Hepatocyte (in vitro differentiated cells): ENCODE data around the gene LTN1. TPM values are rescaled to one million over a fixed set of nuclear protein-coding genes. Genes with fewer than 3 reads are reported as not detected.

ENCODE experiments used
- DNase-seq: peaks from one replicate; pipeline ENCODE4 v3.0.0-alpha.2; 2016; ENCODE audit warnings: low spot score
- H2AFZ ChIP-seq: fragments of 200-600 bp; sonication (generic); 2 replicates; pipeline ENCODE4 v1.6.0; 2016; ENCODE audit warnings: antibody characterized with exemption, mild to moderate bottlenecking
- H3K27ac ChIP-seq: fragments of 200-600 bp; sonication (generic); 2 replicates; pipeline ENCODE4 v1.5.1; 2016; ENCODE audit warnings: mild to moderate bottlenecking
- H3K27me3 ChIP-seq: fragments of 200-600 bp; sonication (generic); 2 replicates; pipeline ENCODE4 v1.6.1; 2016
- H3K36me3 ChIP-seq: fragments of 200-600 bp; sonication (generic); replicated peaks from 2 replicates; pipeline ENCODE4 v1.5.1; 2016; ENCODE audit warnings: low read depth; ENCODE audit not compliant: insufficient read depth
- H3K4me1 ChIP-seq: fragments of 200-600 bp; sonication (generic); 2 replicates; pipeline ENCODE4 v1.5.1; 2016; ENCODE audit warnings: mild to moderate bottlenecking, moderate library complexity; ENCODE audit not compliant: insufficient read depth
- H3K4me2 ChIP-seq: fragments of 200-600 bp; sonication (generic); 2 replicates; pipeline ENCODE4 v1.6.0; 2016
- H3K4me3 ChIP-seq: fragments of 200-600 bp; sonication (generic); 2 replicates; pipeline ENCODE4 v1.5.1; 2016; ENCODE audit warnings: mild to moderate bottlenecking
- H3K79me2 ChIP-seq: fragments of 200-600 bp; sonication (generic); 2 replicates; pipeline ENCODE4 v1.6.0; 2017; ENCODE audit warnings: mild to moderate bottlenecking
- H3K9me2 ChIP-seq: fragments of 200-600 bp; sonication (generic); replicated peaks from 2 replicates; pipeline ENCODE4 v1.6.0; 2017; ENCODE audit warnings: mild to moderate bottlenecking; ENCODE audit not compliant: insufficient read depth
- H3K9me3 ChIP-seq: fragments of 200-600 bp; sonication (generic); 2 replicates; pipeline ENCODE4 v1.5.1; 2016; ENCODE audit warnings: low read depth, mild to moderate bottlenecking
- H4K20me1 ChIP-seq: fragments of 200-600 bp; sonication (generic); 2 replicates; pipeline ENCODE4 v1.6.0; 2016; ENCODE audit warnings: mild to moderate bottlenecking; ENCODE audit not compliant: insufficient read depth, poor library complexity, severe bottlenecking
- EZH2 ChIP-seq: fragments of 200-600 bp; sonication (generic); IDR thresholded peaks from 2 replicates; pipeline ENCODE4 v1.6.1; 2016; ENCODE audit warnings: antibody characterized with exemption, mild to moderate bottlenecking, borderline replicate concordance
- EZH2phosphoT487 ChIP-seq: fragments of 200-600 bp; sonication (generic); IDR thresholded peaks from one replicate; pipeline ENCODE4 v1.6.1; 2018; ENCODE audit warnings: antibody characterized with exemption, mild to moderate bottlenecking, low read depth, moderate library complexity; ENCODE audit not compliant: unreplicated experiment, severe bottlenecking
- WGBS: methylation state at CpG from one replicate; pipeline ENCODE4 v1.1.6; 2016; ENCODE audit warnings: low lambda C conversion rate; ENCODE audit errors: missing lambda C conversion rate; 5-methylcytosine and 5-hydroxymethylcytosine counted together
- polyA plus RNA-seq: library from polyadenylated mRNA; unstranded; fragments of >200 nt; fragmentation: Nextera tagmentation; extraction: Ambion mirVana; gene quantifications from 2 replicates; pipeline ENCODE4 v1.2.1, GENCODE V29; 2016
- total RNA-seq: library from RNA; depleted of rRNA; stranded (reverse); fragments of >200 nt; gene quantifications from 2 replicates; pipeline ENCODE4 v1.2.3, GENCODE V29; 2014
- TF ChIP-seq, protein P1 (sequence below): fragments of 200-600 bp; sonication (generic); IDR thresholded peaks from 2 replicates; pipeline ENCODE4 v1.5.1; 2016; ENCODE audit warnings: antibody characterized with exemption, mild to moderate bottlenecking; ENCODE audit not compliant: poor library complexity

Gene LTN1
- total and polyA plus RNA-seq, 2 experiments from 2014 or later = 9.7 to 35.8 TPM

DNA sequence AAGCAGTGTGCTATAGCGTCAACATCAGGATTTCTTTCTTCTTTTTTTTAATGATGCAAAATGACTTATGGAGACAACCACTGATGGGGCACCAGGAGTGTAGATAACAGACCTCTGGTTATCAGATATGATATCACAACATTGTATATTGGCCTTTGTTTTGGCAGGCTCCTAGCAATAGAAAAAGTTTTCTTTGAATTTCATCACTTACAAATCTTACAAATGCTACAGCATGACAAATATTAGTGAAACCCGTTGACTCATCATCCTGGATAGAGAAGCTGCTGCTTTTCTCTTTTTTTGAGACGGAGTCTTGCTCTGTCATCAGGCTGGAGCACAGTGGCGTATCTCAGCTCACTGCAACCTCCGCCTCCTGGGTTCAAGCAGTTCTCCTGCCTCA lies 92.9 kb downstream of the LTN1 start:
- no peaks in the 10 kb centered on the region for H3K36me3 ChIP-seq
- no peak overlapping the region for H3K27ac ChIP-seq
- TF ChIP-seq, protein P1, sequence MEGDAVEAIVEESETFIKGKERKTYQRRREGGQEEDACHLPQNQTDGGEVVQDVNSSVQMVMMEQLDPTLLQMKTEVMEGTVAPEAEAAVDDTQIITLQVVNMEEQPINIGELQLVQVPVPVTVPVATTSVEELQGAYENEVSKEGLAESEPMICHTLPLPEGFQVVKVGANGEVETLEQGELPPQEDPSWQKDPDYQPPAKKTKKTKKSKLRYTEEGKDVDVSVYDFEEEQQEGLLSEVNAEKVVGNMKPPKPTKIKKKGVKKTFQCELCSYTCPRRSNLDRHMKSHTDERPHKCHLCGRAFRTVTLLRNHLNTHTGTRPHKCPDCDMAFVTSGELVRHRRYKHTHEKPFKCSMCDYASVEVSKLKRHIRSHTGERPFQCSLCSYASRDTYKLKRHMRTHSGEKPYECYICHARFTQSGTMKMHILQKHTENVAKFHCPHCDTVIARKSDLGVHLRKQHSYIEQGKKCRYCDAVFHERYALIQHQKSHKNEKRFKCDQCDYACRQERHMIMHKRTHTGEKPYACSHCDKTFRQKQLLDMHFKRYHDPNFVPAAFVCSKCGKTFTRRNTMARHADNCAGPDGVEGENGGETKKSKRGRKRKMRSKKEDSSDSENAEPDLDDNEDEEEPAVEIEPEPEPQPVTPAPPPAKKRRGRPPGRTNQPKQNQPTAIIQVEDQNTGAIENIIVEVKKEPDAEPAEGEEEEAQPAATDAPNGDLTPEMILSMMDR = no peak
- TF ChIP-seq EZH2phosphoT487 = no peak
- no peak for TF ChIP-seq EZH2
- 79% methylated on average over 3 of the region's 5 CpGs for WGBS
- no peak for DNase-seq
- H3K9me3 ChIP-seq = no peaks in the 10 kb centered on the region
- no peaks in the 10 kb centered on the region for H3K79me2 ChIP-seq
- no peaks in the 10 kb centered on the region for H3K9me2 ChIP-seq
- H3K4me1 ChIP-seq = peaks cover 4% of the 10 kb centered on the region
- H3K4me2 ChIP-seq = no peak overlapping the region
- H3K27me3 ChIP-seq = no peaks in the 10 kb centered on the region
- no peak overlapping the region for H2AFZ ChIP-seq
- no peaks in the 10 kb centered on the region for H4K20me1 ChIP-seq
- H3K4me3 ChIP-seq = no peak overlapping the region

DNA sequence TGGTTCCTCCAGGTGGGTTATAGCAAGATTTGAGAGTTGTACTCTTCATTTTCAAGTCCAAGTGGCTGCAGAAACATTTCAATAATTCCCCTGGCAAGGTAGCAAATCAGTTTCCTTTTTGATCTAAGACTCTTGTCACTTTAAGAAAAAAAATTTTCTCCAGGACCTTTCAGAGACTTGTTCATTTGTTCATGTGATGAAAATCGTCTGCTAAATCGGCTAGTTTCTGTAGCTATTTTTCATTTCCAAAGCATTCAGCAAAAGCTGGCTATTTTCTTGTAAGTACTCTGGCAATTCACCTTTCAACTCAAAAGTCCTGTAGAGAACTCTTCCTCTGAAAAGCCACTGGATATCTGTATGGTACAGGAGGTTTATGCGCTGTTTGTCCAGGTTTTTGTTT lies 93.5 kb downstream of the LTN1 start:
- no peak for TF ChIP-seq EZH2phosphoT487
- no peak for TF ChIP-seq EZH2
- Histone ChIP-seq H4K20me1 (no peaks in the 10 kb centered on the region), H3K79me2 (no peaks in the 10 kb centered on the region), H3K9me2 (no peaks in the 10 kb centered on the region), H3K27ac (no peak overlapping the region), H3K9me3 (no peaks in the 10 kb centered on the region), H3K36me3 (no peaks in the 10 kb centered on the region), H3K4me2 (no peak overlapping the region), H3K4me3 (no peak overlapping the region), H3K4me1 (peaks cover 4% of the 10 kb centered on the region), H2AFZ (no peak overlapping the region), H3K27me3 (no peaks in the 10 kb centered on the region)
- WGBS = 74% methylated on average over 3 of the region's 3 CpGs
- DNase-seq = no peak

DNA sequence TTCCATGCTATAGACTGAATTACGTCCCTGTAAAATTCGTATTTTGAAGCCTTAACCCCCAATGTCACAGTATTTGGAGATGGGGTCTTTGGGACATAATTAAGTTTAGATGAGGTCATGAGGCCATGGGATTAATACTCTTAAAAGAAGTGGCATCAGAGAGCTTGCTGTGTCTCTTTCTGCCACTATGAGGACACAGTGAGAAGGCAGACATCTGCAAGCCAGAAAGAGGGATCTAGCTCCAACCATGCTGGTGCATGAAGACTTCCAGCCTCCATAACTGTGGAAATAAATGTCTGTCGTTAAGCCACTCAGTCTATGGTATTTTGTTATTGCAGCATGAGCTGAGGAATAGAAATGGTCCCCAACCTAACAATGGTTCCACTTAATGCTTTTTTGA lies 99.0 kb downstream of the LTN1 start:
- Histone ChIP-seq H3K9me3 (no peaks in the 10 kb centered on the region), H3K9me2 (no peaks in the 10 kb centered on the region), H3K27ac (no peak overlapping the region), H3K4me1 (no peaks in the 10 kb centered on the region), H3K4me3 (no peak overlapping the region), H2AFZ (no peak overlapping the region), H3K36me3 (no peaks in the 10 kb centered on the region), H3K4me2 (no peak overlapping the region), H3K27me3 (no peaks in the 10 kb centered on the region), H4K20me1 (no peaks in the 10 kb centered on the region), H3K79me2 (no peaks in the 10 kb centered on the region)
- DNase-seq = no peak
- 83% methylated on average over 3 of the region's 3 CpGs for WGBS
- TF ChIP-seq, protein P1 = no peak
- TF ChIP-seq EZH2phosphoT487 (no peak), EZH2 (no peak)

DNA sequence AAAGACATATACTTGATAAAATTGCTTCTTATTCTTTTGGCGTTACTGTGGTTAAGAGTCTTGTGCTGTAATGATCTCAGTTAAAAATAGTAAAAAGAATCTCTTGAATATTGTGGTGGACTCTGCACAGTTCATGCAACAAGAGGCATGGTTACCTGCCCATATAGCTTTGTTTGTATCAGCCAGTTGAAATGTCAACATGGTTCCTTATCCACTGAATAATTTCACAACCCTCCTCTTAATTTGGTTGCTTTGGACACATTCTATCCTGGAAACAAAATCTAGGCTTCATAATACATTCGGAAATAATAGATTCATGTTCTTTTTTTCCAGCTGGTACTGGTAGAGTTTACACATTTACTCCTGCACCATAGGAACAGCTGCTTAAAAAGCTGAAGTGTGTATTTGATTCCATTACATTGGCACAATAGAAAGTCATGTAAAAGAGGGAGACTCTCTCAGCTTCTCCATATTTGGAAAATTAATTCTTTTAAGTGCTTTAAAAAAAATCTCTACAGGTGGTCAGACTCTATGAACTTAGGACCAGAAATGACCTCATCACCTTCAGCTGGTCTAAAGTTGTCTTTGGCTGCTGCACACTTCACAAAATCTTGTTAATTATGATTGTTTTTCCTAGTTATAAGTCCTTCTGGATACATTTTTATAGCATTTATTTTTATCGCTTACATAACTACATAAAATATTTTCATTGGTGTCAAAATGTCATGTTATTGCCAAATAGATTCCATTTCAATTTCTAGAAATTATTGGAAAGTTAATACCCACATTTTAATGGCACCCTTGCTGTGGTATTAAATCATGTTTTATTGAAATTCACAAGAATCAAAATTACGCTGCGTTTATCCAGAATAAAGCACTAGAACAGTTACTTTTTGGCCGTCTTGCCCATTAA lies 100.2 kb downstream of the LTN1 start:
- H3K9me3 ChIP-seq = no peaks in the 10 kb centered on the region
- no peaks in the 10 kb centered on the region for H3K36me3 ChIP-seq
- no peak overlapping the region for H3K4me2 ChIP-seq
- no peak for TF ChIP-seq EZH2
- TF ChIP-seq EZH2phosphoT487 = no peak
- TF ChIP-seq, protein P1 = no peak
- H4K20me1 ChIP-seq = no peaks in the 10 kb centered on the region
- no peaks in the 10 kb centered on the region for H3K4me1 ChIP-seq
- WGBS = 73% methylated on average over 6 of the region's 6 CpGs
- H3K79me2 ChIP-seq = no peaks in the 10 kb centered on the region
- no peaks in the 10 kb centered on the region for H3K27me3 ChIP-seq
- no peak overlapping the region for H3K27ac ChIP-seq
- no peaks in the 10 kb centered on the region for H3K9me2 ChIP-seq
- H3K4me3 ChIP-seq = no peak overlapping the region
- H2AFZ ChIP-seq = no peak overlapping the region
- no peak for DNase-seq
